Loucy (cell line): ENCODE data around the gene CRY2.

Experiments
- EZH2phosphoT487 ChIP-seq: fragments of 200-600 bp; IDR thresholded peaks from 2 replicates; pipeline ENCODE4 v1.6.1; 2018; ENCODE audit warnings: antibody characterized with exemption, mild to moderate bottlenecking, moderate library complexity, borderline replicate concordance
- TF ChIP-seq, protein P1 (sequence below): fragments of 200-600 bp; sonication (generic); conservative IDR thresholded peaks from 2 replicates; pipeline ENCODE4 v1.5.1; 2014; ENCODE audit warnings: mild to moderate bottlenecking, antibody characterized with exemption, low read length

DNA sequence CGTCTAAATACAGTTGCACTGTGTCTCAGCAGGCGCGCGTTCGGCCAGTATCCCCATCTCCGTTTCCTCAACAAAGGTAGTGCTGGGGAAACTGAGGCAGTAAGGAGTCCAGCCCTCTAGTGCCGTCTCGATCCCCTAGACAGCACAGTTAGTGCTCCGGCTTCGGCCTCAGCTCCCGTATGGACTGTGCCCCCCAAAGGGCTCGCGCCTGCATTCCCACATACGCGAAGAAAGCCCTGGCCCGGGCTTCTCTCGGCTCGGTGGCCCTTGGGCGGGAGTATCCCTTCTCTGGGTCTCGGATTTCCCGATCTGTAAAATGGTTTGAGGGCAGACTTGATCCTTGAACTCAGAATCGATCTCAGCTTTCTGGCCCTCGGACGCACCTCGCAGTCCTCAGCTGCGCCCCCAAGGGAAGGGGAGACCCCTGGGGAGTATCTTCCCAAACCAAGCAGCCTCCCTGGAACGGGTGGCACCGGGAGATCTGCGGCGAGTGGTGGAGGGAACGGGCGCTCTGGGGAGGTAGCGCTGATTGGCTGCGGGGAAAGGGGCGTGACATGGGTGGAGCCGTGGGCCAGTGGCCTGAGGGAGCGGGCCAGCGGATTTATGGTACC, 71.2 kb downstream of the CRY2 start:
- TF ChIP-seq, protein P1, sequence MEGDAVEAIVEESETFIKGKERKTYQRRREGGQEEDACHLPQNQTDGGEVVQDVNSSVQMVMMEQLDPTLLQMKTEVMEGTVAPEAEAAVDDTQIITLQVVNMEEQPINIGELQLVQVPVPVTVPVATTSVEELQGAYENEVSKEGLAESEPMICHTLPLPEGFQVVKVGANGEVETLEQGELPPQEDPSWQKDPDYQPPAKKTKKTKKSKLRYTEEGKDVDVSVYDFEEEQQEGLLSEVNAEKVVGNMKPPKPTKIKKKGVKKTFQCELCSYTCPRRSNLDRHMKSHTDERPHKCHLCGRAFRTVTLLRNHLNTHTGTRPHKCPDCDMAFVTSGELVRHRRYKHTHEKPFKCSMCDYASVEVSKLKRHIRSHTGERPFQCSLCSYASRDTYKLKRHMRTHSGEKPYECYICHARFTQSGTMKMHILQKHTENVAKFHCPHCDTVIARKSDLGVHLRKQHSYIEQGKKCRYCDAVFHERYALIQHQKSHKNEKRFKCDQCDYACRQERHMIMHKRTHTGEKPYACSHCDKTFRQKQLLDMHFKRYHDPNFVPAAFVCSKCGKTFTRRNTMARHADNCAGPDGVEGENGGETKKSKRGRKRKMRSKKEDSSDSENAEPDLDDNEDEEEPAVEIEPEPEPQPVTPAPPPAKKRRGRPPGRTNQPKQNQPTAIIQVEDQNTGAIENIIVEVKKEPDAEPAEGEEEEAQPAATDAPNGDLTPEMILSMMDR, result no peak
- TF ChIP-seq EZH2phosphoT487, result no peak
